Astrocyte (in vitro differentiated cells and primary cell): Measurements from ENCODE around the gene EGFL7. TPM values are rescaled to one million over a fixed set of nuclear protein-coding genes. Genes with fewer than 3 reads are reported as not detected.
A peak's percentile ranks its signal among the peaks of the same experiment; 100 is the strongest.

Source experiments
- DNase-seq: peaks from one replicate; pipeline ENCODE4 v3.0.0-alpha.2; 2010; ENCODE audit warnings: low read depth
- FAIRE-seq: peaks from 2 replicates; lab custom pipeline; 2011; peaks lifted over from hg19 to GRCh38; lab: Jason Lieb, UNC
- H2AFZ ChIP-seq: 2 replicates; pipeline ENCODE4 v1.6.0; 2012; ENCODE audit warnings: low read depth, low read length, inconsistent platforms
- H3K27ac ChIP-seq: 2 replicates; pipeline ENCODE4 v1.5.1; 2011; ENCODE audit warnings: low read depth, low read length, inconsistent platforms
- H3K27me3 ChIP-seq: 2 replicates; pipeline ENCODE4 v1.6.0; 2011; ENCODE audit warnings: low read length, inconsistent platforms; ENCODE audit not compliant: insufficient read depth
- H3K36me3 ChIP-seq: 2 replicates; pipeline ENCODE4 v1.5.1; 2011; ENCODE audit warnings: low read length, inconsistent platforms; ENCODE audit not compliant: insufficient read depth
- H3K4me1 ChIP-seq: 2 replicates; pipeline ENCODE4 v1.5.1; 2011; ENCODE audit warnings: low read length, inconsistent platforms; ENCODE audit not compliant: insufficient read depth
- H3K4me2 ChIP-seq: 2 replicates; pipeline ENCODE4 v1.6.0; 2012; ENCODE audit warnings: low read length, inconsistent platforms
- H3K4me3 ChIP-seq: 2 replicates; pipeline ENCODE4 v1.5.1; 2011; ENCODE audit warnings: low read depth, mild to moderate bottlenecking, low read length, inconsistent platforms; ENCODE audit not compliant: insufficient read depth
- H3K79me2 ChIP-seq: 2 replicates; pipeline ENCODE4 v1.6.0; 2012; ENCODE audit warnings: mild to moderate bottlenecking, low read length, inconsistent platforms; ENCODE audit not compliant: insufficient read depth
- H3K9ac ChIP-seq: 2 replicates; pipeline ENCODE4 v1.6.0; 2012; ENCODE audit warnings: mild to moderate bottlenecking, low read length, inconsistent platforms
- H3K9me3 ChIP-seq: 2 replicates; pipeline ENCODE4 v1.5.1; 2012; ENCODE audit warnings: low read depth, mild to moderate bottlenecking, low read length, inconsistent platforms; ENCODE audit not compliant: insufficient read depth
- H4K20me1 ChIP-seq: 2 replicates; pipeline ENCODE4 v1.6.0; 2012; ENCODE audit warnings: low read length, inconsistent platforms; ENCODE audit not compliant: insufficient read depth
- H3K27ac Mint-ChIP-seq: one replicate; pipeline ENCODE4 v1.8.0; 2021; ENCODE audit warnings: mild to moderate bottlenecking, mixed read lengths; ENCODE audit not compliant: unreplicated experiment
- H3K27me3 Mint-ChIP-seq: one replicate; pipeline ENCODE4 v1.8.0; 2021; ENCODE audit warnings: low read depth, mixed read lengths; ENCODE audit not compliant: unreplicated experiment
- H3K36me3 Mint-ChIP-seq: one replicate; pipeline ENCODE4 v1.8.0; 2021; ENCODE audit warnings: low read depth, mixed read lengths; ENCODE audit not compliant: unreplicated experiment
- H3K4me1 Mint-ChIP-seq: one replicate; pipeline ENCODE4 v1.8.0; 2021; ENCODE audit warnings: low read depth, mixed read lengths; ENCODE audit not compliant: unreplicated experiment
- H3K4me3 Mint-ChIP-seq: one replicate; pipeline ENCODE4 v1.8.0; 2021; ENCODE audit warnings: mild to moderate bottlenecking, moderate library complexity, mixed read lengths; ENCODE audit not compliant: unreplicated experiment
- H3K9me3 Mint-ChIP-seq: one replicate; pipeline ENCODE4 v1.8.0; 2021; ENCODE audit warnings: mild to moderate bottlenecking, mixed read lengths; ENCODE audit not compliant: unreplicated experiment
- EZH2 ChIP-seq: IDR thresholded peaks from 2 replicates; pipeline ENCODE4 v1.6.1; 2012; ENCODE audit warnings: mild to moderate bottlenecking, low read length, inconsistent platforms; ENCODE audit not compliant: insufficient read depth
- total RNA-seq: library from RNA; stranded (reverse); gene quantifications from 2 replicates; pipeline ENCODE4 v1.2.1, GENCODE V29; 2021
- TF ChIP-seq, protein P1 (sequence below): IDR thresholded peaks from 2 replicates; pipeline ENCODE4 v1.5.1; 2011; ENCODE audit warnings: low read depth, mild to moderate bottlenecking, inconsistent platforms, low read length, moderate library complexity; ENCODE audit not compliant: insufficient read depth

Gene EGFL7
- total RNA-seq, 1 donor from 2014 or later = 12.3 TPM

- H3K36me3 Mint-ChIP-seq = no peaks in the 10 kb centered on the region
- TF ChIP-seq, protein P1, sequence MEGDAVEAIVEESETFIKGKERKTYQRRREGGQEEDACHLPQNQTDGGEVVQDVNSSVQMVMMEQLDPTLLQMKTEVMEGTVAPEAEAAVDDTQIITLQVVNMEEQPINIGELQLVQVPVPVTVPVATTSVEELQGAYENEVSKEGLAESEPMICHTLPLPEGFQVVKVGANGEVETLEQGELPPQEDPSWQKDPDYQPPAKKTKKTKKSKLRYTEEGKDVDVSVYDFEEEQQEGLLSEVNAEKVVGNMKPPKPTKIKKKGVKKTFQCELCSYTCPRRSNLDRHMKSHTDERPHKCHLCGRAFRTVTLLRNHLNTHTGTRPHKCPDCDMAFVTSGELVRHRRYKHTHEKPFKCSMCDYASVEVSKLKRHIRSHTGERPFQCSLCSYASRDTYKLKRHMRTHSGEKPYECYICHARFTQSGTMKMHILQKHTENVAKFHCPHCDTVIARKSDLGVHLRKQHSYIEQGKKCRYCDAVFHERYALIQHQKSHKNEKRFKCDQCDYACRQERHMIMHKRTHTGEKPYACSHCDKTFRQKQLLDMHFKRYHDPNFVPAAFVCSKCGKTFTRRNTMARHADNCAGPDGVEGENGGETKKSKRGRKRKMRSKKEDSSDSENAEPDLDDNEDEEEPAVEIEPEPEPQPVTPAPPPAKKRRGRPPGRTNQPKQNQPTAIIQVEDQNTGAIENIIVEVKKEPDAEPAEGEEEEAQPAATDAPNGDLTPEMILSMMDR = no peak
- TF ChIP-seq EZH2 = no peak
- no peak overlapping the region for H3K4me3 Mint-ChIP-seq
- H3K9me3 Mint-ChIP-seq = no peaks in the 10 kb centered on the region
- H2AFZ ChIP-seq = no peak overlapping the region
- peak overlapping the region; percentile 6 for H3K4me2 ChIP-seq
- no peak overlapping the region for H3K4me3 ChIP-seq
- no peak overlapping the region for H3K27ac Mint-ChIP-seq
- FAIRE-seq (no peak), DNase-seq (no peak)
- H3K4me1 ChIP-seq = peaks cover 22% of the 10 kb centered on the region
- H3K36me3 ChIP-seq = no peaks in the 10 kb centered on the region
- peaks cover 12% of the 10 kb centered on the region for H3K4me1 Mint-ChIP-seq
- no peak overlapping the region for H3K9ac ChIP-seq
- H3K27me3 Mint-ChIP-seq = peaks cover 3% of the 10 kb centered on the region
- H3K79me2 ChIP-seq = no peaks in the 10 kb centered on the region
- H3K9me3 ChIP-seq = no peaks in the 10 kb centered on the region
- H3K27ac ChIP-seq = no peak overlapping the region
- H3K27me3 ChIP-seq = no peaks in the 10 kb centered on the region
- no peaks in the 10 kb centered on the region for H4K20me1 ChIP-seq
Observed at GRCh38 chr9:136615631-136616306, 46.9 kb upstream of the EGFL7 start.

GRCh38 chr9:136616307-136616635 is 46.4 kb upstream of the EGFL7 start:
- no peaks in the 10 kb centered on the region for H3K27me3 ChIP-seq
- Mint-ChIP-seq H3K9me3 (no peaks in the 10 kb centered on the region), H3K36me3 (no peaks in the 10 kb centered on the region), H3K27me3 (peaks cover 3% of the 10 kb centered on the region), H3K4me1 (peaks cover 12% of the 10 kb centered on the region), H3K27ac (no peak overlapping the region), H3K4me3 (no peak overlapping the region)
- FAIRE-seq = no peak
- no peak overlapping the region for H3K9ac ChIP-seq
- H2AFZ ChIP-seq = no peak overlapping the region
- peaks cover 22% of the 10 kb centered on the region for H3K4me1 ChIP-seq
- DNase-seq = no peak
- H3K4me3 ChIP-seq = no peak overlapping the region
- H3K36me3 ChIP-seq = no peaks in the 10 kb centered on the region
- no peak overlapping the region for H3K27ac ChIP-seq
- H3K4me2 ChIP-seq = no peak overlapping the region
- no peaks in the 10 kb centered on the region for H3K9me3 ChIP-seq
- H4K20me1 ChIP-seq = no peaks in the 10 kb centered on the region
- TF ChIP-seq, protein P1 = no peak
- no peak for TF ChIP-seq EZH2
- no peaks in the 10 kb centered on the region for H3K79me2 ChIP-seq

GRCh38 chr9:136616948-136617695 is 45.6 kb upstream of the EGFL7 start:
- H3K9me3 Mint-ChIP-seq = no peaks in the 10 kb centered on the region
- no peak overlapping the region for H3K4me2 ChIP-seq
- peaks cover 3% of the 10 kb centered on the region for H3K27me3 Mint-ChIP-seq
- FAIRE-seq (no peak), DNase-seq (no peak)
- H3K27me3 ChIP-seq = no peaks in the 10 kb centered on the region
- H4K20me1 ChIP-seq = no peaks in the 10 kb centered on the region
- H3K27ac Mint-ChIP-seq = no peak overlapping the region
- no peaks in the 10 kb centered on the region for H3K36me3 ChIP-seq
- no peak overlapping the region for H3K4me3 ChIP-seq
- peaks cover 12% of the 10 kb centered on the region for H3K4me1 Mint-ChIP-seq
- H3K79me2 ChIP-seq = no peaks in the 10 kb centered on the region
- H3K27ac ChIP-seq = no peak overlapping the region
- H2AFZ ChIP-seq = no peak overlapping the region
- no peaks in the 10 kb centered on the region for H3K36me3 Mint-ChIP-seq
- H3K4me3 Mint-ChIP-seq = no peak overlapping the region
- no peaks in the 10 kb centered on the region for H3K9me3 ChIP-seq
- H3K9ac ChIP-seq = no peak overlapping the region
- peaks cover 22% of the 10 kb centered on the region for H3K4me1 ChIP-seq
- TF ChIP-seq EZH2 = no peak
- TF ChIP-seq, protein P1 = no peak
